Tibial nerve (tissue), 4 donors: ENCODE measurements around the gene AGBL3.

ENCODE experiments used
- EP300 ChIP-seq, 2 donors: sonication (generic); formaldehyde crosslinking; IDR thresholded peaks; one replicate each; pipeline ENCODE4 v1.6.1; 2017; ENCODE audit warnings: antibody characterized with exemption in 2 of 2, mild to moderate bottlenecking in 1 of 2
- TF ChIP-seq, protein P1 (sequence below), 5 experiments: fragments of 200-600 bp in 3 of 5; fragments of 450-650 bp in 2 of 5; sonication (generic) in 3 of 5; IDR thresholded peaks; one replicate each; pipeline ENCODE4 v1.5.1; 2016 to 2019; ENCODE audit warnings: antibody characterized with exemption in 5 of 5, mild to moderate bottlenecking in 3 of 5, moderate library complexity in 2 of 5

GRCh38 chr7:135077642-135078041, 91.3 kb downstream of the AGBL3 start:
- no peak for TF ChIP-seq EP300 (IDR thresholded peaks at IDR 0.05)
- TF ChIP-seq, protein P1, sequence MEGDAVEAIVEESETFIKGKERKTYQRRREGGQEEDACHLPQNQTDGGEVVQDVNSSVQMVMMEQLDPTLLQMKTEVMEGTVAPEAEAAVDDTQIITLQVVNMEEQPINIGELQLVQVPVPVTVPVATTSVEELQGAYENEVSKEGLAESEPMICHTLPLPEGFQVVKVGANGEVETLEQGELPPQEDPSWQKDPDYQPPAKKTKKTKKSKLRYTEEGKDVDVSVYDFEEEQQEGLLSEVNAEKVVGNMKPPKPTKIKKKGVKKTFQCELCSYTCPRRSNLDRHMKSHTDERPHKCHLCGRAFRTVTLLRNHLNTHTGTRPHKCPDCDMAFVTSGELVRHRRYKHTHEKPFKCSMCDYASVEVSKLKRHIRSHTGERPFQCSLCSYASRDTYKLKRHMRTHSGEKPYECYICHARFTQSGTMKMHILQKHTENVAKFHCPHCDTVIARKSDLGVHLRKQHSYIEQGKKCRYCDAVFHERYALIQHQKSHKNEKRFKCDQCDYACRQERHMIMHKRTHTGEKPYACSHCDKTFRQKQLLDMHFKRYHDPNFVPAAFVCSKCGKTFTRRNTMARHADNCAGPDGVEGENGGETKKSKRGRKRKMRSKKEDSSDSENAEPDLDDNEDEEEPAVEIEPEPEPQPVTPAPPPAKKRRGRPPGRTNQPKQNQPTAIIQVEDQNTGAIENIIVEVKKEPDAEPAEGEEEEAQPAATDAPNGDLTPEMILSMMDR (IDR thresholded peaks at IDR 0.05), result no peak
